MG63 (cell line): ENCODE results near the gene RIPOR2. TPM values are rescaled to one million over a fixed set of nuclear protein-coding genes. Genes with fewer than 3 reads are reported as not detected.

Experiments
- DNase-seq: peaks from one replicate; pipeline ENCODE4 v3.0.0-alpha.2; 2020
- H3K27me3 ChIP-seq: fragments of 250-450 bp; sonication (Bioruptor Pico); 2 replicates; pipeline ENCODE4 v1.5.1; 2020; ENCODE audit warnings: mild to moderate bottlenecking, moderate library complexity
- H3K36me3 ChIP-seq: fragments of 250-450 bp; sonication (Bioruptor Pico); 2 replicates; pipeline ENCODE4 v1.5.1; 2020; ENCODE audit warnings: mild to moderate bottlenecking, moderate library complexity
- H3K4me3 ChIP-seq: fragments of 250-450 bp; sonication (Bioruptor Pico); 2 replicates; pipeline ENCODE4 v1.5.1; 2020; ENCODE audit warnings: mild to moderate bottlenecking, moderate library complexity
- H3K9me3 ChIP-seq: fragments of 250-450 bp; sonication (Bioruptor Pico); 2 replicates; pipeline ENCODE4 v1.5.1; 2020; ENCODE audit warnings: mild to moderate bottlenecking, moderate library complexity
- total RNA-seq: library from RNA; depleted of rRNA; stranded (reverse); fragments of >200 nt; shearing (Covaris generic); gene quantifications from 2 replicates; pipeline ENCODE4 v1.2.3, GENCODE V29; 2014; ENCODE audit warnings: low replicate concordance

RIPOR2 gene
- total RNA-seq, 1 experiment from 2014 or later, result 0.40 TPM

DNA sequence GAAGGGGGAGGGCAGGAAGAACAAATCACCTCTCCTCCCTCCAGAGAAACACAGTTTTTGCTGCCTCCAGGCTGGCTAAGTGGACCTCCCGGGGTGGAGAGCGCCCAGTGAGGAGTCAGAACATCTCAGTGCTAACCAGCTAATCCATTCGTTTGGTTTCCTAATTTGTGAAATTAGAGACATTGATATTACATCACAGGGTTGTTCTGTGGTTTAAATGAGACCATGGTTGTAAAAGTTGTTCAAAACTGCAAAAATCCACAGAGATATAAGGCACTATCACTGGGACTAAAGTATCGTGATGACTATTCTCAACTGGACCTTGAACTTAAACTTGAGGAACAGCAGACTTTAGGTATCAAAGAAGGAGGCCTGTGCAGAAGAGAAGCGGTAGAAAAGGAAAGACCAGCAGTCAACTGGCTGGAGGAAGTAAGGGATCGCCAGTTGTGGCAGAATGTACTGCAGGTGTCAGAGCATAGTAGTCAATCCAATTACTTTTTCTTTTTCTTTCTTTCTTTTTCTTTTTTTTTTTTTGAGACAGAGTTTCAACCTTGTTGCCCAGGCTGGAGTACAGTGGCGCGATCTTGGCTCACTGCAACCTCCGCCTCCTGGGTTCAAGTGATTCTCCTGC is 33.9 kb downstream of the RIPOR2 start:
- no peak for DNase-seq
- Histone ChIP-seq H3K9me3 (peaks cover 2% of the 10 kb centered on the region; the same call in 1 of the 2 replicates), H3K27me3 (no peaks in the 10 kb centered on the region), H3K36me3 (no peaks in the 10 kb centered on the region), H3K4me3 (no peak overlapping the region)

DNA sequence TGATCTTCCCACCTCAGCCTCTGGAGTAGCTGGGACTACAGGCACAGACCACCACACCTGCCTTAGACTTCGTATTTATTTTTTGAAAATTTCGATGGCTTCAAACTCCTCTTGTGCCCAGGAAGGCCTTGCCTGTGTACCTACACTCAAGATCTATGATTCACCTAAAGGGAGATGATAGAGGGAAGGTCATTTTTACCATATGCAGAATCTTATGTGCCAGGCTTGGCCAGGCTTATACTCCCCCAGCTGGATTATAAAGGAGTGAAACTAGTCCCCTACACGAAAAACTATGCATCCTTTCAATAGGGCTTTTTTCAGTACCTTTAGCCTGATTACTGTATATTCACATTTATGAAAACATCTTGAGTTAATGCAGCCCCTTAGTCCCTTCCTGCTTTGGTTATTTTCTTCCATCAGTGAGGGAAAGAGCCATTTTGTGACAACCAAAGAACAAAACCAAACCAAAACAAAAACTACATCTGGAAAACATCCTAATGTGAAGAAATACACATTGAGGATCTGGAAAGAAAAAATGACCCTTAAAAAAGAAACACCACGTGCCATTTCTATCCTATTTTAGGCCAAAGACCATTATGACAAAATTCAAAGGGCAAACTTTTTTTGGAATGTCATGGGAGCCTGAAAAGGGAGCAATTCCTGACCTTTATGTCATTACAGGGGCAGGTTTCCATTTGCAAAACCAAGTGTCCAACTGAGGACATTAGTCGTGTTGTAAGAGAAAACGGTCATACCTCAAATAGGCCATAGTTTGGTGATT is 34.7 kb downstream of the RIPOR2 start:
- Histone ChIP-seq H3K9me3 (peaks cover 2% of the 10 kb centered on the region; the same call in 1 of the 2 replicates), H3K27me3 (no peaks in the 10 kb centered on the region), H3K36me3 (no peaks in the 10 kb centered on the region), H3K4me3 (no peak overlapping the region)
- DNase-seq, result no peak

- Histone ChIP-seq H3K36me3 (no peaks in the 10 kb centered on the region), H3K27me3 (no peaks in the 10 kb centered on the region), H3K4me3 (no peak overlapping the region), H3K9me3 (peaks cover 2% of the 10 kb centered on the region; the same call in 1 of the 2 replicates)
- no peak for DNase-seq
Observed at GRCh38 chr6:24899997-24900325, 35.8 kb downstream of the RIPOR2 start.

GRCh38 chr6:24899136-24899996 is 36.4 kb downstream of the RIPOR2 start:
- DNase-seq, result no peak
- Histone ChIP-seq H3K36me3 (no peaks in the 10 kb centered on the region), H3K27me3 (no peaks in the 10 kb centered on the region), H3K4me3 (no peak overlapping the region), H3K9me3 (peaks cover 2% of the 10 kb centered on the region; the same call in 1 of the 2 replicates)

GRCh38 chr6:24898676-24899075 is 37.1 kb downstream of the RIPOR2 start:
- no peak for DNase-seq
- no peaks in the 10 kb centered on the region for H3K36me3 ChIP-seq
- no peaks in the 10 kb centered on the region for H3K27me3 ChIP-seq
- H3K9me3 ChIP-seq, result peaks cover 2% of the 10 kb centered on the region; the same call in 1 of the 2 replicates
- no peak overlapping the region for H3K4me3 ChIP-seq

- Histone ChIP-seq H3K9me3 (no peaks in the 10 kb centered on the region), H3K4me3 (no peak overlapping the region), H3K27me3 (no peaks in the 10 kb centered on the region), H3K36me3 (no peaks in the 10 kb centered on the region)
- no peak for DNase-seq
Observed at GRCh38 chr6:24897186-24897585, 38.6 kb downstream of the RIPOR2 start.

DNA sequence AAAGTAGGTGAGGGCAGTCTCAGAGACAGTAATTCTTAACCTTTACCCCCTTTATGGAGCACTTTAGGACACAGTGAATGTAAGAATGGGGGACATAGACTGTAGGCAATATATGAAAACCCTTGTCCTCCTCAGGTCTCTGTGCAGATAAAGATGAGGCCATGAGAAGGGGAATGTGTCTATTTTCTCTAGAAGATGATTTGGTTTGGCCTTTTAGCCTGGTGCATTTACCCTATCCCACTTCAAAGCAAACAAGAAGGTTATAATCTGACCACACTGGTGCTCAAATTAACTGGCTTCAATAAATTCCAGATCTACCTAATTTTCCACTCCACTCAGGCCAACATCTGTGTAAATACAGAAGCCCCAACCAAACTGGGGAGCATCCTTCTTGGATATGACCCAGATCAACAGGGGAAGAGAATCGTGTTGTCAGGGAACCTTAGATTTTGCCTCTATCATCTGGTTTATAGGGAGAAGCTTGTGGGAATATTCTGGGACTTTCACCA is 42.4 kb downstream of the RIPOR2 start:
- Histone ChIP-seq H3K9me3 (no peaks in the 10 kb centered on the region), H3K27me3 (no peaks in the 10 kb centered on the region), H3K36me3 (no peaks in the 10 kb centered on the region), H3K4me3 (no peak overlapping the region)
- DNase-seq, result no peak

- Histone ChIP-seq H3K36me3 (no peaks in the 10 kb centered on the region), H3K27me3 (no peaks in the 10 kb centered on the region), H3K4me3 (no peak overlapping the region), H3K9me3 (no peaks in the 10 kb centered on the region)
- DNase-seq, result no peak
Observed at GRCh38 chr6:24891004-24891403, 44.8 kb downstream of the RIPOR2 start.

GRCh38 chr6:24890471-24890870 is 45.3 kb downstream of the RIPOR2 start:
- no peak for DNase-seq
- Histone ChIP-seq H3K27me3 (no peaks in the 10 kb centered on the region), H3K4me3 (no peak overlapping the region), H3K36me3 (no peaks in the 10 kb centered on the region), H3K9me3 (no peaks in the 10 kb centered on the region)

DNA sequence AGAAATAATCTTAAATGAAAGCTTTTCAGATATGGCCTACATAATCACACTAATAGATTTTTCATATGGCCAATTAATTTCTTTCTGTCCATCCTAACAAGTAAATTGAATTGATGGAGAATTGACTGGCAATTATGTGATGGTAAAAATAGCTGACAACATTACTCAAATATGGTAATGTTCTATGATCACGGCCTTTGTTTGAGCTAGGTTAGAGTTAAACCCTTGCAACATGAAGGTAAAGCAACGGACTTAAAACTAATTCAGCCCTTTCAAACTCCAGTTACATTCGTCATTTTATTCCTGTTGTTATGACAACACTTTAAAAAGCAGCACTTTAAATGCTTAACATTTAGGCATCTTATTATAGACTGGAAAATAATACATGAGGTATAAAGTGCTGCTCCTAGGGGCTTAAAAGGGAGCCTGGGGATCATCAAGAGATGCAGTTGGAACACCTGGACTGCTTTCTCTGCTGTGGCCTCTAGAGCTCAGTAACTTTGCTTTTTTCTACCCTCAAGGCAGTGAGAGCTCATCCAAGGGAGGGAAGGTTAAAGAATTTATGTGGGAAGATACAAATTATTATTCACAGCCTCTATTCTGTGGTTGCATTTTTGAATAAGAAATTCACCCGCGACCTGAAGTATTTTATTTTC is 46.9 kb downstream of the RIPOR2 start:
- Histone ChIP-seq H3K36me3 (no peaks in the 10 kb centered on the region), H3K9me3 (no peaks in the 10 kb centered on the region), H3K27me3 (no peaks in the 10 kb centered on the region), H3K4me3 (no peak overlapping the region)
- no peak for DNase-seq

DNA sequence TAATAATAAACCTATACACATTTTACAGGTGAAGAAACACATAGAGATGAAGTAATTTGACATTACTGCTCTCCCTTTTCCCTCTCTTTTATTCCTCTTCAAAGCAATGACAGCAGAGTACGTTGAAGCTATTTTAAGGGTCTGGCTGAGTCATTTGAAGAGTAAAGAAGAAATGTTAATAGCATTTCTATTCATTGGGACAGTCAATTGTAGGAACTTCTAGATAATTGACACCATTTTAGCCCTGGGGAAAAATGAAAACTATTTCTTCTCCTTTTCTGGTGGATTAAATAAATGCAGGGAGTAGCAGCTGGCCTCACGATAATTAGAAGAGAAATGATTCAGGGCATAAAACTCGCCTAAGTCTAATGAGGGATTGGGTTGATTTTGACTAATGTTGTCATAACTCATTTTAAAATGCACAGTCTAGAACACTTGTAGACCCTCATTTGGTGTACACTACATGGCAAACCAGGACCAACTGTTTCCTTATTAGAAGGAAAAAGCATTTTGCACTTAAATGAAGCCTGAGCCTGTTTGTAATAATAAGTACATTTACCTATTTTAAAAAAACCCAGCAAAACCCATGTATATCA is 48.1 kb downstream of the RIPOR2 start:
- no peaks in the 10 kb centered on the region for H3K9me3 ChIP-seq
- H3K27me3 ChIP-seq, result no peaks in the 10 kb centered on the region
- no peak for DNase-seq
- no peaks in the 10 kb centered on the region for H3K36me3 ChIP-seq
- no peak overlapping the region for H3K4me3 ChIP-seq

DNA sequence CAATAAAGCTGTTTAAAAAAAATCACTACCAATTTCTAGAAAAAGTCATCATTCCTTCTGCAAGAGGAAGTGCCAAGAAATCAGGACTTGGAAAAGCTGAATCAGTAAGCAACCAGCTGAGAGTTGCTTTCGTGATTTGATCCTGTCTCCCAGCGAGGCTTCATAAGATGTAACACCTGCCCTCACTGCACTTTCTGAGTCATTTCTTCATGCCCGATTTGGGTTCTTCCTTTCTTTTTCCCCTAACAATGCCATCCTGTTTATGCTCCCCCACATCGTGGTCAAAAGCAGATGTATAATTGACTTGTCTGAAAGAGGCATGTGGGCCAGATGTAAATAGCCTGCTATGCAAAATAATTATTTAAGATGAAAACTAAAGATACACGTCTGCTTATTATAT is 52.1 kb downstream of the RIPOR2 start:
- no peak overlapping the region for H3K4me3 ChIP-seq
- H3K27me3 ChIP-seq, result no peaks in the 10 kb centered on the region
- no peaks in the 10 kb centered on the region for H3K9me3 ChIP-seq
- DNase-seq, result peak; percentile 32
- H3K36me3 ChIP-seq, result no peaks in the 10 kb centered on the region

GRCh38 chr6:24882835-24883555 is 52.8 kb downstream of the RIPOR2 start:
- no peaks in the 10 kb centered on the region for H3K27me3 ChIP-seq
- H3K4me3 ChIP-seq, result no peak overlapping the region
- no peaks in the 10 kb centered on the region for H3K36me3 ChIP-seq
- no peaks in the 10 kb centered on the region for H3K9me3 ChIP-seq
- no peak for DNase-seq

DNA sequence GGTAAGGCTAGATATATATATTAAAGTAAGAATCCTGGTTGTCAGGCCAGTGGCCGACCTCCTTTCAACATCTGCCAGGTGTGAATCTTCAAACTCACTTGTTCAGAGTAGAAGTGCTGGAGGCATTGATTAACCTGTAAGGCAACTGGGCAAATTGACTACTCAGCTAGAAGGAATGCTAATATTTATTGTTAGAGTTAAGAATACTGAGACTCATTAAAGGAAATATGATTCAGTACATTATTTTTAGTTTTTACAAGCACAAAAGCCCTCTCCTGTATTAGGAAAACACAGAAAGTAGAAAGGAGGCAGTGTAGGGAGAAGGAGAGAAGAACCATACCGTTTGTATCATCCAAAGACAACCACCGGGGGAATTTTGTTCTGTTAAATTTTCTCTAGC is 53.5 kb downstream of the RIPOR2 start:
- Histone ChIP-seq H3K4me3 (no peak overlapping the region), H3K27me3 (no peaks in the 10 kb centered on the region), H3K36me3 (no peaks in the 10 kb centered on the region), H3K9me3 (no peaks in the 10 kb centered on the region)
- no peak for DNase-seq

DNA sequence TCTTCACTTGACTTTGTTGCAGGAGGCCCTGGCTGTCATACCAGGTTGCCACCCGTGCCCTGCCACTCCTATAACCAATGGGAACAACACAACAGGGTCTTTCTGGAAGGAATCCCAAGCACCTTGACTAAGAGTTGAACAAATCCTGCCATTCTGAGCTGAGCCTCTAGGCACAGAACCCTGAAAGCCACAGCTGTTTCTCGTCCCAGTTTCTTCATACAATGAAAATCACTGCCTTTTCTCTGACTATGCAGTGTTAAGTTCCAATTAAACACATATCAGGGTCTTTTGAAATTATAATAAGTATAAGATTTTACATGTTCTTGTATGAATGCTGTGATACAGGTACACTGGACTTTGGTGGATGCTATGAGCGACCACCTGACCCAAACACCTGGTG is 54.4 kb downstream of the RIPOR2 start:
- H3K36me3 ChIP-seq, result no peaks in the 10 kb centered on the region
- DNase-seq, result no peak
- H3K4me3 ChIP-seq, result no peak overlapping the region
- no peaks in the 10 kb centered on the region for H3K9me3 ChIP-seq
- H3K27me3 ChIP-seq, result no peaks in the 10 kb centered on the region

DNA sequence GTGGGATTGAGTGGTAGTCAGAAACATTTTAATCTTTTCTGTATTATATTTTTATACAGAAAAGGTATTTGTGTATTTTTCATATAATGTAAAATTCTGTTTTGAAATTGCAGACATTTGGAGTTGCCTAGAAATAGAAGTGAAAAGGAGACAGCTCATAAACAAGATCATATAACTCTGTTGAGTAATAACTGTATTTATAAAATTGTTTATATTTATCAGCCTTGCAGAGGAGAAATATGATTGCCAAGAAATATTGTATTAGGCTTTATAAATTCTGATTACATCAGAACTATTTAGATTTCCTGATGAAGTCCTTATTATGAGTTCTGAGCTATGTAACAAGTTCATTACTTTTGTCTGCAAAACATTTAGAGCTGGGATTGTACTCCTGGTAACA is 55.3 kb downstream of the RIPOR2 start:
- H3K9me3 ChIP-seq, result no peaks in the 10 kb centered on the region
- no peaks in the 10 kb centered on the region for H3K36me3 ChIP-seq
- DNase-seq, result no peak
- H3K4me3 ChIP-seq, result no peak overlapping the region
- H3K27me3 ChIP-seq, result no peaks in the 10 kb centered on the region
